Liver (tissue), 9 donors: Measurements from ENCODE around the gene KCNN1. TPM values are rescaled to one million over a fixed set of nuclear protein-coding genes. Genes with fewer than 3 reads are reported as not detected.

ENCODE experiments used
- DNase-seq: peaks from one replicate; pipeline ENCODE4 v3.0.0-alpha.2; 2017; ENCODE audit warnings: low spot score
- H3K27ac ChIP-seq, 2 donors: one replicate each; pipeline ENCODE4 v1.7.0; 2013; ENCODE audit warnings: inconsistent platforms in 2 of 2, low read length in 2 of 2, control low read depth in 1 of 2, low read depth in 1 of 2, mild to moderate bottlenecking in 1 of 2
- H3K27me3 ChIP-seq, 4 donors: one replicate each; pipeline versions ENCODE4 v1.6.1 to v1.7.0; 2013; ENCODE audit warnings: low read length in 3 of 4, inconsistent platforms in 1 of 4, mild to moderate bottlenecking in 1 of 4, moderate library complexity in 1 of 4; ENCODE audit not compliant: control insufficient read depth in 4 of 4, insufficient read depth in 4 of 4
- H3K36me3 ChIP-seq, 4 donors: one replicate each; pipeline versions ENCODE4 v1.6.1 to v1.7.0; 2013; ENCODE audit warnings: low read length in 3 of 4, mild to moderate bottlenecking in 3 of 4, low read depth in 1 of 4, moderate library complexity in 1 of 4; ENCODE audit not compliant: control insufficient read depth in 4 of 4, insufficient read depth in 3 of 4
- H3K4me1 ChIP-seq, 4 donors: one replicate each; pipeline versions ENCODE4 v1.6.1 to v1.7.0; 2013; ENCODE audit warnings: low read length in 3 of 4, mild to moderate bottlenecking in 3 of 4, moderate library complexity in 1 of 4; ENCODE audit not compliant: control insufficient read depth in 4 of 4, insufficient read depth in 4 of 4
- H3K4me3 ChIP-seq, 3 donors: one replicate each; pipeline versions ENCODE4 v1.6.1 to v1.7.0; 2013; ENCODE audit warnings: low read length in 3 of 3, control low read depth in 1 of 3, low read depth in 1 of 3, mild to moderate bottlenecking in 1 of 3
- H3K9ac ChIP-seq, 2 donors: one replicate each; pipeline ENCODE4 v1.7.0; 2013; ENCODE audit warnings: low read length in 2 of 2, mild to moderate bottlenecking in 2 of 2, moderate library complexity in 2 of 2, control low read depth in 1 of 2, low read depth in 1 of 2
- H3K9me3 ChIP-seq, 4 donors: one replicate each; pipeline versions ENCODE4 v1.6.1 to v1.7.0; 2013; ENCODE audit warnings: low read length in 3 of 4; ENCODE audit not compliant: control insufficient read depth in 4 of 4
- ATF3 ChIP-seq: IDR thresholded peaks from 2 replicates; pipeline ENCODE4 v1.6.1; 2016; ENCODE audit warnings: antibody characterized with exemption
- CTCF ChIP-seq: fragments of 150-350 bp; IDR thresholded peaks from 2 replicates; pipeline ENCODE4 v1.5.1; 2017; ENCODE audit warnings: improper control_type of control experiment, low read depth, low read length; ENCODE audit not compliant: missing input control
- FOXA2 ChIP-seq: IDR thresholded peaks from 2 replicates; pipeline ENCODE4 v1.6.1; 2016; ENCODE audit warnings: antibody characterized with exemption
- GABPA ChIP-seq, 2 donors: IDR thresholded peaks in 1 of 2; conservative IDR thresholded peaks in 1 of 2; 2 replicates each; pipeline ENCODE4 v1.6.1; 2016; ENCODE audit warnings: antibody characterized with exemption in 2 of 2, mild to moderate bottlenecking in 1 of 2, moderate library complexity in 1 of 2
- HNF4A ChIP-seq, 2 donors: conservative IDR thresholded peaks; 2 replicates each; pipeline ENCODE4 v1.6.1; 2016; ENCODE audit warnings: antibody characterized with exemption in 2 of 2, mild to moderate bottlenecking in 2 of 2
- HNF4G ChIP-seq: IDR thresholded peaks from 2 replicates; pipeline ENCODE4 v1.6.1; 2016; ENCODE audit warnings: antibody characterized with exemption
- JUND ChIP-seq, 2 donors: IDR thresholded peaks; 2 replicates each; pipeline ENCODE4 v1.6.1; 2016; ENCODE audit warnings: antibody characterized with exemption in 2 of 2
- MAX ChIP-seq: IDR thresholded peaks from 2 replicates; pipeline ENCODE4 v1.6.1; 2016; ENCODE audit warnings: antibody characterized with exemption
- NR2F2 ChIP-seq: IDR thresholded peaks from 2 replicates; pipeline ENCODE4 v1.6.1; 2016; ENCODE audit warnings: antibody characterized with exemption
- RAD21 ChIP-seq, 2 donors: IDR thresholded peaks; 2 replicates each; pipeline ENCODE4 v1.6.1; 2016; ENCODE audit warnings: antibody characterized with exemption in 2 of 2, mild to moderate bottlenecking in 2 of 2
- RXRA ChIP-seq, 2 donors: IDR thresholded peaks; 2 replicates each; pipeline ENCODE4 v1.6.1; 2017 to 2018; ENCODE audit warnings: antibody characterized with exemption in 2 of 2, mild to moderate bottlenecking in 1 of 2
- SP1 ChIP-seq: IDR thresholded peaks from 2 replicates; pipeline ENCODE4 v1.6.1; 2018; ENCODE audit warnings: antibody characterized with exemption, mild to moderate bottlenecking
- ZBTB33 ChIP-seq: IDR thresholded peaks from 2 replicates; pipeline ENCODE4 v1.6.1; 2016; ENCODE audit warnings: antibody characterized with exemption
- WGBS: extraction: QIAGEN DNeasy Blood & Tissue Kit; methylation state at CpG from one replicate; pipeline ENCODE4 v1.1.7; 2013; 5-methylcytosine and 5-hydroxymethylcytosine counted together
- polyA plus RNA-seq, 2 donors: library from polyadenylated mRNA; stranded (reverse) in 1 of 2; unstranded in 1 of 2; fragments of 200-250 nt in 1 of 2; fragments of >200 nt in 1 of 2; fragmentation: Nextera tagmentation in 1 of 2; extraction: Ambion mirVana in 1 of 2; gene quantifications; one replicate each; pipeline versions ENCODE4 v1.2.1 to v1.2.3, GENCODE V29; 2013 to 2015
- total RNA-seq, 2 donors: library from RNA; depleted of rRNA; stranded (reverse); fragments of >200 nt; gene quantifications; one replicate each; pipeline ENCODE4 v1.2.3, GENCODE V29; 2014
- donor health status: healthy.
- donor health status: healthy.
- donor health status: healthy.
- donor health status: healthy.
- donor health status: healthy.

Gene KCNN1
- total and polyA plus RNA-seq, 4 donors: 0.05 to 0.08 (median 0.05) TPM; not detected in 1

- Histone ChIP-seq H3K9me3 (no peaks in the 10 kb centered on the region), H3K4me1 (peaks cover 3 to 42% (median 23%) of the 10 kb centered on the region in 4 donors), H3K4me3 (no peak overlapping the region), H3K27me3 (no peaks in the 10 kb centered on the region), H3K36me3 (peaks cover 0 to 5% (median 3%) of the 10 kb centered on the region in 4 donors), H3K9ac (no peak overlapping the region), H3K27ac (peak overlapping the region in 1 of 2 donors; percentile 64)
- WGBS: 92% methylated on average over 14 of the region's 14 CpGs
- no peak for DNase-seq
- no peak for TF ChIP-seq ATF3
- TF ChIP-seq CTCF: no peak
- no peak for TF ChIP-seq RXRA (IDR thresholded peaks at IDR 0.05)
- TF ChIP-seq MAX: no peak
- no peak for TF ChIP-seq HNF4A (conservative IDR thresholded peaks at IDR 0.05)
- no peak for TF ChIP-seq SP1
- TF ChIP-seq RAD21 (IDR thresholded peaks at IDR 0.05): no peak
Observed at GRCh38 chr19:18016209-18016910, 49.5 kb downstream of the KCNN1 start.

GRCh38 chr19:18017275-18018083 is 50.6 kb downstream of the KCNN1 start:
- Histone ChIP-seq H3K9me3 (no peaks in the 10 kb centered on the region), H3K4me3 (no peak overlapping the region), H3K9ac (peak overlapping the region in 1 of 2 donors; percentile 17), H3K36me3 (peaks cover 0 to 5% (median 3%) of the 10 kb centered on the region in 4 donors), H3K27ac (peak overlapping the region; percentile 59 to 64), H3K4me1 (peaks cover 5 to 51% (median 27%) of the 10 kb centered on the region in 4 donors), H3K27me3 (no peaks in the 10 kb centered on the region)
- DNase-seq: no peak
- TF ChIP-seq SP1 (peak; percentile 49), FOXA2 (no peak), GABPA (IDR thresholded peaks at IDR 0.05 in 1 of 2, conservative IDR thresholded peaks at IDR 0.05 in 1 of 2) (no peak), NR2F2 (peak; percentile 91), HNF4G (no peak), ZBTB33 (no peak), RXRA (IDR thresholded peaks at IDR 0.05) (peak in 1 of 2 donors; percentile 22), MAX (no peak), RAD21 (IDR thresholded peaks at IDR 0.05) (no peak), HNF4A (conservative IDR thresholded peaks at IDR 0.05) (no peak), JUND (IDR thresholded peaks at IDR 0.05) (no peak), ATF3 (no peak)
- WGBS: 76% methylated on average over 15 of the region's 15 CpGs
